H1 (cell line): ENCODE measurements around the gene LIPT2. TPM values are rescaled to one million over a fixed set of nuclear protein-coding genes. Genes with fewer than 3 reads are reported as not detected.

Source experiments
- CTCF ChIA-PET: fragments of 300-600 bp; sonication (Branson Sonifier 250); formaldehyde crosslinking; loops from one replicate; lab custom pipeline; 2021; ENCODE audit not compliant: partially characterized antibody; lab: Charles Lee
- POLR2A ChIA-PET: fragments of 300-600 bp; sonication (Branson Sonifier 250); formaldehyde crosslinking; loops from one replicate; lab custom pipeline; 2021; ENCODE audit warnings: inconsistent platforms; ENCODE audit not compliant: partially characterized antibody; lab: Charles Lee
- DNase-seq, 2 experiments: peaks; one replicate each; pipeline versions ENCODE4 v3.0.0 to v3.0.0-alpha.2; 2010 to 2022; ENCODE audit warnings: low spot score in 2 of 2, low read depth in 1 of 2, mixed read lengths in 1 of 2
- FAIRE-seq: peaks from 2 replicates; lab custom pipeline; 2011; peaks lifted over from hg19 to GRCh38; lab: Jason Lieb, UNC
- H2AFZ ChIP-seq: 2 replicates; pipeline ENCODE4 v1.8.1; 2012; ENCODE audit warnings: low read length, inconsistent platforms
- H2AK5ac ChIP-seq: 2 replicates; pipeline ENCODE4 v1.6.1; 2013; ENCODE audit warnings: low read depth, low read length
- H2BK120ac ChIP-seq: replicated peaks from 2 replicates; pipeline ENCODE3; 2013; ENCODE audit warnings: low read depth, low read length, inconsistent platforms
- H2BK12ac ChIP-seq: 2 replicates; pipeline ENCODE4 v1.6.1; 2013; ENCODE audit warnings: low read depth, low read length
- H2BK15ac ChIP-seq: 2 replicates; pipeline ENCODE4 v1.6.1; 2013; ENCODE audit warnings: low read length
- H2BK20ac ChIP-seq: 2 replicates; pipeline ENCODE4 v1.6.1; 2013; ENCODE audit warnings: low read length
- H2BK5ac ChIP-seq: 2 replicates; pipeline ENCODE4 v1.6.1; 2013; ENCODE audit warnings: low read depth, low read length
- H3K14ac ChIP-seq: 2 replicates; pipeline ENCODE4 v1.6.1; 2013; ENCODE audit warnings: inconsistent platforms; ENCODE audit not compliant: insufficient read length
- H3K18ac ChIP-seq: 2 replicates; pipeline ENCODE4 v1.6.1; 2013; ENCODE audit warnings: low read length; ENCODE audit errors: extremely low read depth
- H3K23ac ChIP-seq: 2 replicates; pipeline ENCODE4 v1.6.1; 2013; ENCODE audit warnings: inconsistent platforms; ENCODE audit not compliant: insufficient read length
- H3K23me2 ChIP-seq: 2 replicates; pipeline ENCODE4 v1.6.1; 2013; ENCODE audit warnings: low read depth, low read length
- H3K27ac ChIP-seq: 2 replicates; pipeline ENCODE4 v1.6.1; 2011; ENCODE audit warnings: low read depth, low read length, inconsistent platforms
- H3K27me3 ChIP-seq, 4 experiments: replicated peaks in 1 of 4; 1 replicate in 1 of 4; 2 replicates in 3 of 4; pipeline versions ENCODE4 v1.6.1 to v1.8.1; 2011 to 2013; ENCODE audit warnings: low read length in 3 of 4, mild to moderate bottlenecking in 3 of 4, inconsistent platforms in 2 of 4, mixed read lengths in 2 of 4, moderate library complexity in 1 of 4; ENCODE audit not compliant: control insufficient read depth in 3 of 4, insufficient read depth in 3 of 4; ENCODE audit errors: extremely low read depth in 1 of 4
- H3K36me3 ChIP-seq, 4 experiments: 2 replicates each; pipeline versions ENCODE4 v1.6.1 to v1.8.1; 2011 to 2013; ENCODE audit warnings: mild to moderate bottlenecking in 4 of 4, low read length in 3 of 4, moderate library complexity in 2 of 4, control low read depth in 1 of 4, inconsistent platforms in 1 of 4; ENCODE audit not compliant: insufficient read depth in 4 of 4, control insufficient read depth in 2 of 4
- H3K4ac ChIP-seq: replicated peaks from 2 replicates; pipeline ENCODE3; 2013; ENCODE audit warnings: low read length, low read depth, mixed read lengths, inconsistent platforms; ENCODE audit not compliant: insufficient read length
- H3K4me1 ChIP-seq, 4 experiments: replicated peaks in 1 of 4; 1 replicate in 1 of 4; 2 replicates in 3 of 4; pipeline versions ENCODE4 v1.6.1 to v1.8.1; 2011 to 2013; ENCODE audit warnings: low read length in 3 of 4, inconsistent platforms in 2 of 4, mixed read lengths in 1 of 4; ENCODE audit not compliant: insufficient read depth in 4 of 4, control insufficient read depth in 3 of 4
- H3K4me2 ChIP-seq, 2 experiments: 2 replicates each; pipeline versions ENCODE4 v1.6.1 to v1.8.1; 2011 to 2013; ENCODE audit warnings: low read depth in 2 of 2, low read length in 2 of 2, control low read depth in 1 of 2, inconsistent platforms in 1 of 2, mild to moderate bottlenecking in 1 of 2; ENCODE audit not compliant: insufficient read depth in 1 of 2
- H3K4me3 ChIP-seq, 4 experiments: fragments of 200-600, 300-600 bp in 1 of 4; sonication (generic), shearing (Covaris generic), sonication (Bioruptor Twin) in 1 of 4; 2 replicates each; pipeline versions ENCODE4 v1.5.1 to v1.8.1; 2011 to 2016; ENCODE audit warnings: low read length in 4 of 4, low read depth in 3 of 4, control low read depth in 2 of 4, inconsistent platforms in 2 of 4, mild to moderate bottlenecking in 2 of 4, mixed read lengths in 1 of 4, moderate library complexity in 1 of 4; ENCODE audit not compliant: insufficient read depth in 2 of 4; ENCODE audit errors: extremely low read depth in 1 of 4
- H3K56ac ChIP-seq: replicated peaks from 2 replicates; pipeline ENCODE3; 2013; ENCODE audit warnings: low read depth, mild to moderate bottlenecking, mixed read lengths, low read length, inconsistent platforms; ENCODE audit not compliant: insufficient read length
- H3K79me1 ChIP-seq: 2 replicates; pipeline ENCODE4 v1.6.1; 2013; ENCODE audit warnings: low read depth, low read length, control low read depth
- H3K79me2 ChIP-seq, 2 experiments: 2 replicates each; pipeline versions ENCODE4 v1.6.1 to v1.8.1; 2012 to 2013; ENCODE audit warnings: low read length in 2 of 2, mild to moderate bottlenecking in 2 of 2, inconsistent platforms in 1 of 2; ENCODE audit not compliant: insufficient read depth in 2 of 2, control insufficient read depth in 1 of 2
- H3K9ac ChIP-seq, 4 experiments: replicated peaks in 1 of 4; 1 replicate in 1 of 4; 2 replicates in 3 of 4; pipeline versions ENCODE4 v1.6.1 to v1.8.1; 2011 to 2013; ENCODE audit warnings: low read depth in 3 of 4, low read length in 3 of 4, control low read depth in 2 of 4, mild to moderate bottlenecking in 2 of 4, moderate library complexity in 2 of 4, inconsistent platforms in 1 of 4; ENCODE audit errors: extremely low read depth in 1 of 4
- H3K9me3 ChIP-seq, 2 experiments: 2 replicates each; pipeline versions ENCODE4 v1.6.1 to v1.8.1; 2012 to 2013; ENCODE audit warnings: mild to moderate bottlenecking in 2 of 2, moderate library complexity in 2 of 2, control low read depth in 1 of 2, inconsistent platforms in 1 of 2, low read depth in 1 of 2, low read length in 1 of 2, mixed read lengths in 1 of 2; ENCODE audit not compliant: insufficient read depth in 2 of 2
- H4K20me1 ChIP-seq, 2 experiments: replicated peaks in 1 of 2; 2 replicates each; pipeline versions ENCODE3 to v1.8.1; 2011 to 2013; ENCODE audit warnings: inconsistent platforms in 2 of 2, low read length in 2 of 2, mild to moderate bottlenecking in 1 of 2; ENCODE audit not compliant: insufficient read depth in 2 of 2, control insufficient read depth in 1 of 2
- H4K5ac ChIP-seq: 2 replicates; pipeline ENCODE4 v1.6.1; 2013; ENCODE audit warnings: low read length, low read depth, mixed read lengths, inconsistent platforms; ENCODE audit not compliant: insufficient read length
- H4K8ac ChIP-seq: 2 replicates; pipeline ENCODE4 v1.8.0; 2013; ENCODE audit warnings: mild to moderate bottlenecking, moderate library complexity, low read length, inconsistent platforms; ENCODE audit not compliant: insufficient read depth; ENCODE audit errors: extremely low read depth
- H4K91ac ChIP-seq: replicated peaks from 2 replicates; pipeline ENCODE3; 2013; ENCODE audit warnings: low read length, mixed read lengths, inconsistent platforms; ENCODE audit not compliant: insufficient read length
- ASH2L ChIP-seq: fragments of 200-600, 300-600 bp; sonication (generic); IDR thresholded peaks from one replicate; pipeline ENCODE4 v1.7.1; 2017; ENCODE audit warnings: low read length
- EZH2 ChIP-seq: fragments of 200-600 bp; sonication (generic); IDR thresholded peaks from 2 replicates; pipeline ENCODE4 v1.7.1; 2012; ENCODE audit warnings: low read depth, mild to moderate bottlenecking, moderate library complexity, low read length, inconsistent platforms; ENCODE audit not compliant: severe bottlenecking
- KDM5A ChIP-seq: fragments of 200-600 bp; IDR thresholded peaks from 2 replicates; pipeline ENCODE4 v1.7.1; 2012; ENCODE audit warnings: mild to moderate bottlenecking, low read length, inconsistent platforms, mixed read lengths
- POLR2A ChIP-seq, 2 experiments: IDR thresholded peaks; 1 replicate in 1 of 2; 2 replicates in 1 of 2; pipeline ENCODE4 v1.6.1; 2011; ENCODE audit warnings: low read depth in 2 of 2, low read length in 2 of 2, mild to moderate bottlenecking in 2 of 2; ENCODE audit errors: control extremely low read depth in 1 of 2
- POLR2AphosphoS5 ChIP-seq: IDR thresholded peaks from 2 replicates; pipeline ENCODE4 v1.6.1; 2011; ENCODE audit warnings: low read depth, low read length
- SIN3A ChIP-seq, 2 experiments: IDR thresholded peaks in 1 of 2; conservative IDR thresholded peaks in 1 of 2; 2 replicates each; pipeline ENCODE4 v1.6.1; 2011 to 2012; ENCODE audit warnings: low read length in 2 of 2, improper control_type of control experiment in 1 of 2, low read depth in 1 of 2, mild to moderate bottlenecking in 1 of 2
- SIRT6 ChIP-seq: IDR thresholded peaks from one replicate; pipeline ENCODE4 v1.7.1; 2012; ENCODE audit warnings: low read length, inconsistent platforms
- TBP ChIP-seq: IDR thresholded peaks from 2 replicates; pipeline ENCODE4 v1.6.1; 2011; ENCODE audit warnings: low read depth, low read length, improper control_type of control experiment
- polyA plus RNA-seq, 7 experiments: library from polyadenylated mRNA; depleted of rRNA in 3 of 7; stranded (reverse) in 5 of 7; unstranded in 2 of 7; fragments of >200 nt in 5 of 7; fragments of 200-250 nt in 2 of 7; gene quantifications; 1 replicate in 5 of 7; 2 replicates in 1 of 7; 4 replicates in 1 of 7; pipeline versions ENCODE4 v1.2.1 to v1.2.3, GENCODE V29; 2011 to 2013; ENCODE audit warnings: missing spikeins in 2 of 7, mixed read lengths in 2 of 7
- total RNA-seq: library from RNA; stranded (reverse); fragmentation: NEBNext Ultra II Directional; extraction: Animal tissue kit (Norgen Biotek cat#: 25700); gene quantifications from 2 replicates; pipeline ENCODE4 v1.2.1, GENCODE V29; 2021

LIPT2 gene
- total and polyA plus RNA-seq, 2 of the 8 experiments (the other 6 are each of a cell fraction or from before 2014, with no cell fraction given) = 6.4 to 16.7 TPM

GRCh38 chr11:74468521-74468920, 25.0 kb downstream of the LIPT2 start:
- Histone ChIP-seq H3K56ac (no peak overlapping the region), H3K4me1 (peaks cover 4 to 11% (median 10%) of the 10 kb centered on the region in 4 experiments), H2AFZ (no peak overlapping the region), H3K9ac (no peak overlapping the region), H3K36me3 (no peaks in the 10 kb centered on the region), H4K5ac (no peak overlapping the region), H2BK15ac (no peak overlapping the region), H3K18ac (no peak overlapping the region), H3K14ac (no peak overlapping the region), H3K9me3 (no peaks in the 10 kb centered on the region), H4K20me1 (no peaks in the 10 kb centered on the region), H4K8ac (no peak overlapping the region), H3K4me2 (no peak overlapping the region; a peak in 1 of 4 replicates), H2BK20ac (no peak overlapping the region), H2AK5ac (no peak overlapping the region), H3K23ac (no peak overlapping the region), H3K79me2 (no peaks in the 10 kb centered on the region), H3K79me1 (no peaks in the 10 kb centered on the region), H2BK5ac (no peak overlapping the region), H3K27ac (no peak overlapping the region), H3K4ac (no peak overlapping the region), H3K23me2 (no peaks in the 10 kb centered on the region; the same call in 1 of the 2 replicates), H2BK12ac (no peak overlapping the region), H3K4me3 (no peak overlapping the region), H3K27me3 (peaks cover 0 to 5% (median 0%) of the 10 kb centered on the region in 4 experiments; a peak in 3 of 7 replicates), H2BK120ac (no peak overlapping the region), H4K91ac (no peak overlapping the region)
- ChIA-PET POLR2A (interaction anchor here (1.8 to 2.5 kb wide), 2 partner anchors 24 to 61 kb away, joined by 3 to 18 read pairs; partner anchors contain the start of gene LIPT2), CTCF (interaction anchor here (1.0 kb wide), 1 partner anchor 101 kb away, joined by 3 read pairs; no protein-coding TSS in a partner anchor)
- FAIRE-seq (no peak), DNase-seq (no peak)
- no peak for TF ChIP-seq POLR2AphosphoS5
- TF ChIP-seq SIN3A (conservative IDR thresholded peaks at IDR 0.05 in 1 of 2, IDR thresholded peaks at IDR 0.05 in 1 of 2; ENCODE audit: low read depth in 1 of 2, low read length in 2 of 2) = no peak
- no peak for TF ChIP-seq KDM5A
- TF ChIP-seq SIRT6 = no peak
- no peak for TF ChIP-seq TBP
- TF ChIP-seq POLR2A (IDR thresholded peaks at IDR 0.05; ENCODE audit: control extremely low read depth in 1 of 2, low read depth in 2 of 2, low read length in 2 of 2) = no peak
- no peak for TF ChIP-seq ASH2L
- no peak for TF ChIP-seq EZH2
